H9 (cell line): ENCODE measurements around the gene MDGA2. TPM values are rescaled to one million over a fixed set of nuclear protein-coding genes. Genes with fewer than 3 reads are reported as not detected.

Experiments
- DNase-seq: peaks from one replicate; pipeline ENCODE4 v3.0.0-alpha.2; 2017
- H2AFZ ChIP-seq: one replicate; pipeline ENCODE4 v1.6.1; 2013; ENCODE audit warnings: mild to moderate bottlenecking, low read length, control low read depth, moderate library complexity
- H2AK5ac ChIP-seq: 2 replicates; pipeline ENCODE4 v1.6.1; 2013; ENCODE audit warnings: low read length, control low read depth, mixed read lengths; ENCODE audit not compliant: insufficient read length
- H2BK120ac ChIP-seq: one replicate; pipeline ENCODE4 v1.6.1; 2013; ENCODE audit warnings: low read depth, mild to moderate bottlenecking, low read length, control low read depth, inconsistent platforms; ENCODE audit not compliant: poor library complexity, severe bottlenecking
- H2BK12ac ChIP-seq: 2 replicates; pipeline ENCODE4 v1.6.1; 2013; ENCODE audit warnings: low read length, control low read depth, mixed read lengths, low read depth; ENCODE audit not compliant: insufficient read length
- H2BK15ac ChIP-seq: 2 replicates; pipeline ENCODE4 v1.6.1; 2013; ENCODE audit warnings: low read depth, low read length, control low read depth
- H2BK20ac ChIP-seq: one replicate; pipeline ENCODE4 v1.6.1; 2013; ENCODE audit warnings: low read depth, mild to moderate bottlenecking, low read length, control low read depth, inconsistent platforms; ENCODE audit not compliant: poor library complexity, severe bottlenecking
- H2BK5ac ChIP-seq: 2 replicates; pipeline ENCODE4 v1.6.1; 2013; ENCODE audit warnings: low read length, control low read depth, mixed read lengths; ENCODE audit not compliant: insufficient read length
- H3K14ac ChIP-seq: 2 replicates; pipeline ENCODE4 v1.6.1; 2013; ENCODE audit warnings: low read length, control low read depth; ENCODE audit not compliant: insufficient read depth
- H3K18ac ChIP-seq: 2 replicates; pipeline ENCODE4 v1.6.1; 2013; ENCODE audit warnings: low read depth, mild to moderate bottlenecking, mixed read lengths, low read length, control low read depth; ENCODE audit not compliant: insufficient read length
- H3K23ac ChIP-seq: 2 replicates; pipeline ENCODE4 v1.6.1; 2013; ENCODE audit warnings: low read length, control low read depth, mixed read lengths, low read depth; ENCODE audit not compliant: insufficient read length
- H3K23me2 ChIP-seq: 2 replicates; pipeline ENCODE4 v1.6.1; 2013; ENCODE audit warnings: low read depth, mild to moderate bottlenecking, mixed read lengths, low read length, control low read depth; ENCODE audit not compliant: insufficient read length, poor library complexity, severe bottlenecking
- H3K27ac ChIP-seq: 2 replicates; pipeline ENCODE4 v1.5.1; 2013; ENCODE audit warnings: low read length, control low read depth, mixed read lengths, low read depth; ENCODE audit not compliant: insufficient read length
- H3K27me3 ChIP-seq: 2 replicates; pipeline ENCODE4 v1.6.1; 2013; ENCODE audit warnings: low read length, control low read depth, inconsistent platforms; ENCODE audit not compliant: insufficient read depth
- H3K4ac ChIP-seq: 2 replicates; pipeline ENCODE4 v1.6.1; 2013; ENCODE audit warnings: low read depth, mild to moderate bottlenecking, control low read depth, inconsistent platforms, low read length, moderate library complexity
- H3K4me1 ChIP-seq: 2 replicates; pipeline ENCODE4 v1.6.1; 2013; ENCODE audit warnings: low read length, control low read depth, inconsistent platforms; ENCODE audit not compliant: insufficient read depth
- H3K4me2 ChIP-seq: 2 replicates; pipeline ENCODE4 v1.6.1; 2013; ENCODE audit warnings: low read length, control low read depth, mixed read lengths; ENCODE audit not compliant: insufficient read length, insufficient read depth
- H3K56ac ChIP-seq: 2 replicates; pipeline ENCODE4 v1.6.1; 2013; ENCODE audit warnings: low read depth, mild to moderate bottlenecking, mixed read lengths, low read length, control low read depth; ENCODE audit not compliant: insufficient read length
- H3K79me1 ChIP-seq: 2 replicates; pipeline ENCODE4 v1.6.1; 2013; ENCODE audit warnings: low read depth, mild to moderate bottlenecking, moderate library complexity, low read length, control low read depth, inconsistent platforms; ENCODE audit not compliant: insufficient read depth, poor library complexity, severe bottlenecking
- H3K79me2 ChIP-seq: 2 replicates; pipeline ENCODE4 v1.6.1; 2013; ENCODE audit warnings: low read length, control low read depth, inconsistent platforms; ENCODE audit not compliant: insufficient read depth
- H3K9ac ChIP-seq: 2 replicates; pipeline ENCODE4 v1.6.1; 2013; ENCODE audit warnings: low read length, control low read depth, mixed read lengths; ENCODE audit not compliant: insufficient read length; ENCODE audit errors: extremely low read depth
- H3K9me3 ChIP-seq: one replicate; pipeline ENCODE4 v1.6.1; 2013; ENCODE audit warnings: low read depth, low read length, inconsistent platforms; ENCODE audit not compliant: control insufficient read depth
- H3T11ph ChIP-seq: one replicate; pipeline ENCODE4 v1.6.1; 2013; ENCODE audit warnings: mild to moderate bottlenecking, low read length, control low read depth, inconsistent platforms
- H4K20me1 ChIP-seq: one replicate; pipeline ENCODE4 v1.6.1; 2013; ENCODE audit not compliant: control insufficient read depth, insufficient read length, insufficient read depth
- H4K5ac ChIP-seq: 2 replicates; pipeline ENCODE4 v1.6.1; 2013; ENCODE audit warnings: low read depth, mild to moderate bottlenecking, mixed read lengths, low read length, control low read depth; ENCODE audit not compliant: insufficient read length
- H4K8ac ChIP-seq: replicated peaks from 2 replicates; pipeline ENCODE4 v1.6.1; 2013; ENCODE audit warnings: low read length, control low read depth, mixed read lengths, low read depth; ENCODE audit not compliant: insufficient read length
- H4K91ac ChIP-seq: 2 replicates; pipeline ENCODE4 v1.6.1; 2013; ENCODE audit warnings: low read depth, mild to moderate bottlenecking, moderate library complexity, mixed read lengths, low read length, control low read depth; ENCODE audit not compliant: insufficient read length
- H3K27ac Mint-ChIP-seq, 3 experiments: 2 replicates in 2 of 3; 3 replicates in 1 of 3; pipeline ENCODE4 v1.8.0; 2020 to 2021; ENCODE audit warnings: mixed read lengths in 3 of 3, mild to moderate bottlenecking in 1 of 3, moderate library complexity in 1 of 3
- H3K27me3 Mint-ChIP-seq: 2 replicates; pipeline ENCODE4 v1.8.0; 2021; ENCODE audit warnings: low read depth, mild to moderate bottlenecking, moderate library complexity, mixed read lengths
- H3K36me3 Mint-ChIP-seq, 3 experiments: 2 replicates in 2 of 3; 3 replicates in 1 of 3; pipeline ENCODE4 v1.8.0; 2020 to 2021; ENCODE audit warnings: low read depth in 3 of 3, mixed read lengths in 3 of 3; ENCODE audit not compliant: insufficient read depth in 1 of 3
- H3K4me1 Mint-ChIP-seq, 2 experiments: 2 replicates each; pipeline ENCODE4 v1.8.0; 2020; ENCODE audit warnings: mixed read lengths in 2 of 2
- H3K4me3 Mint-ChIP-seq, 2 experiments: 2 replicates in 1 of 2; 3 replicates in 1 of 2; pipeline ENCODE4 v1.8.0; 2020 to 2021; ENCODE audit warnings: mild to moderate bottlenecking in 2 of 2, mixed read lengths in 2 of 2, moderate library complexity in 1 of 2
- H3K9me3 Mint-ChIP-seq, 2 experiments: 2 replicates in 1 of 2; 3 replicates in 1 of 2; pipeline ENCODE4 v1.8.0; 2020; ENCODE audit warnings: mild to moderate bottlenecking in 2 of 2, mixed read lengths in 2 of 2, moderate library complexity in 1 of 2
- WGBS: extraction: QIAGEN DNeasy Blood & Tissue Kit; methylation state at CpG from one replicate; pipeline ENCODE4 v1.1.7; 2013; ENCODE audit warnings: missing lambda C conversion rate, low lambda C conversion rate, mixed read lengths; ENCODE audit not compliant: insufficient read length; ENCODE audit errors: extremely low coverage; 5-methylcytosine and 5-hydroxymethylcytosine counted together
- total RNA-seq: library from RNA; stranded (reverse); gene quantifications from 2 replicates; pipeline ENCODE4 v1.2.1, GENCODE V29; 2021
- TF ChIP-seq, protein P1 (sequence below): fragments of 200-600 bp; sonication (generic); conservative IDR thresholded peaks from 3 replicates; pipeline ENCODE4 v1.8.0; 2021; ENCODE audit warnings: antibody characterized with exemption, mild to moderate bottlenecking

Gene MDGA2
- total RNA-seq, 1 experiment from 2014 or later = 1.9 TPM

- Histone ChIP-seq H3K79me1 (no peaks in the 10 kb centered on the region), H3K4ac (no peak overlapping the region), H3K79me2 (no peaks in the 10 kb centered on the region), H3K14ac (no peak overlapping the region), H4K8ac (no peak overlapping the region), H2BK120ac (no peak overlapping the region), H2AFZ (no peak overlapping the region), H3K4me1 (no peaks in the 10 kb centered on the region), H3T11ph (no peak overlapping the region), H2BK15ac (no peak overlapping the region), H3K27ac (no peak overlapping the region), H3K18ac (no peak overlapping the region), H3K9ac (no peak overlapping the region), H2BK5ac (no peak overlapping the region), H2BK12ac (no peak overlapping the region), H3K27me3 (no peaks in the 10 kb centered on the region), H3K23me2 (no peaks in the 10 kb centered on the region), H4K20me1 (no peaks in the 10 kb centered on the region), H3K56ac (no peak overlapping the region), H2BK20ac (no peak overlapping the region), H2AK5ac (no peak overlapping the region), H3K4me2 (no peak overlapping the region), H3K9me3 (no peaks in the 10 kb centered on the region), H3K23ac (no peak overlapping the region), H4K5ac (no peak overlapping the region), H4K91ac (no peak overlapping the region)
- no peak for DNase-seq
- Mint-ChIP-seq H3K27ac (no peak overlapping the region), H3K4me3 (no peak overlapping the region), H3K27me3 (no peaks in the 10 kb centered on the region), H3K4me1 (no peaks in the 10 kb centered on the region), H3K9me3 (peaks cover 4 to 12% of the 10 kb centered on the region in 2 experiments; a peak in 4 of 5 replicates), H3K36me3 (peaks cover 0 to 9% (median 0%) of the 10 kb centered on the region in 3 experiments; a peak in 2 of 7 replicates)
- no CpG with 5 or more reads among the region's 2 CpGs for WGBS
- TF ChIP-seq, protein P1, sequence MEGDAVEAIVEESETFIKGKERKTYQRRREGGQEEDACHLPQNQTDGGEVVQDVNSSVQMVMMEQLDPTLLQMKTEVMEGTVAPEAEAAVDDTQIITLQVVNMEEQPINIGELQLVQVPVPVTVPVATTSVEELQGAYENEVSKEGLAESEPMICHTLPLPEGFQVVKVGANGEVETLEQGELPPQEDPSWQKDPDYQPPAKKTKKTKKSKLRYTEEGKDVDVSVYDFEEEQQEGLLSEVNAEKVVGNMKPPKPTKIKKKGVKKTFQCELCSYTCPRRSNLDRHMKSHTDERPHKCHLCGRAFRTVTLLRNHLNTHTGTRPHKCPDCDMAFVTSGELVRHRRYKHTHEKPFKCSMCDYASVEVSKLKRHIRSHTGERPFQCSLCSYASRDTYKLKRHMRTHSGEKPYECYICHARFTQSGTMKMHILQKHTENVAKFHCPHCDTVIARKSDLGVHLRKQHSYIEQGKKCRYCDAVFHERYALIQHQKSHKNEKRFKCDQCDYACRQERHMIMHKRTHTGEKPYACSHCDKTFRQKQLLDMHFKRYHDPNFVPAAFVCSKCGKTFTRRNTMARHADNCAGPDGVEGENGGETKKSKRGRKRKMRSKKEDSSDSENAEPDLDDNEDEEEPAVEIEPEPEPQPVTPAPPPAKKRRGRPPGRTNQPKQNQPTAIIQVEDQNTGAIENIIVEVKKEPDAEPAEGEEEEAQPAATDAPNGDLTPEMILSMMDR = no peak
Measured at GRCh38 chr14:47120645-47121044, 554.8 kb downstream of the MDGA2 start.
